Subcutaneous abdominal adipose tissue (tissue), 5 donors: ENCODE data around the gene CAPN9.
"Not testable (repeated sequence)": the region's sequence is repeated elsewhere in the genome, so short reads cannot be mapped to it uniquely, and the experiment has no call there.

Experiments
- H3K27ac ChIP-seq: one replicate; pipeline ENCODE4 v1.7.0; 2013; ENCODE audit warnings: low read depth, mild to moderate bottlenecking, inconsistent platforms, low read length, moderate library complexity
- H3K27me3 ChIP-seq, 5 donors: one replicate each; pipeline ENCODE4 v1.7.0; 2013; ENCODE audit warnings: low read length in 5 of 5, inconsistent platforms in 1 of 5; ENCODE audit not compliant: control insufficient read depth in 5 of 5, insufficient read depth in 4 of 5
- H3K36me3 ChIP-seq, 5 donors: one replicate each; pipeline ENCODE4 v1.7.0; 2013; ENCODE audit warnings: low read length in 5 of 5; ENCODE audit not compliant: control insufficient read depth in 5 of 5, insufficient read depth in 5 of 5
- H3K4me1 ChIP-seq, 5 donors: one replicate each; pipeline ENCODE4 v1.7.0; 2013; ENCODE audit warnings: low read length in 5 of 5, mild to moderate bottlenecking in 3 of 5, moderate library complexity in 1 of 5; ENCODE audit not compliant: control insufficient read depth in 5 of 5, insufficient read depth in 5 of 5
- H3K4me3 ChIP-seq, 5 donors: one replicate each; pipeline ENCODE4 v1.7.0; 2013; ENCODE audit warnings: low read length in 5 of 5, low read depth in 1 of 5
- H3K9ac ChIP-seq, 5 donors: one replicate each; pipeline ENCODE4 v1.7.0; 2013; ENCODE audit warnings: low read length in 5 of 5, mild to moderate bottlenecking in 4 of 5, moderate library complexity in 3 of 5
- H3K9me3 ChIP-seq, 5 donors: one replicate each; pipeline ENCODE4 v1.7.0; 2013; ENCODE audit warnings: low read length in 5 of 5; ENCODE audit not compliant: control insufficient read depth in 5 of 5
- donor health status: healthy.
- donor health status: healthy.
- donor health status: healthy.
- donor health status: healthy.
- donor health status: healthy.

Gene CAPN9

GRCh38 chr1:230747127-230747730 lies at the start of gene CAPN9:
CAPN9 (plus strand) TSS chr1:230747388; CDS start chr1:230747497, 109 bp downstream.
- H3K36me3 ChIP-seq: no peaks in the 10 kb centered on the region
- no peaks in the 10 kb centered on the region for H3K4me1 ChIP-seq
- H3K9me3 ChIP-seq: no peaks in the 10 kb centered on the region
- H3K9ac ChIP-seq: no peak within 1 kb of the TSS
- peaks cover 0 to 8% (median 4%) of the 10 kb centered on the region in 5 donors for H3K27me3 ChIP-seq
- no peak within 1 kb of the TSS for H3K27ac ChIP-seq
- no peak within 1 kb of the TSS for H3K4me3 ChIP-seq

- no peaks in the 10 kb centered on the region for H3K9me3 ChIP-seq
- no peak overlapping the region for H3K4me3 ChIP-seq
- peaks cover 0 to 3% (median 0%) of the 10 kb centered on the region in 5 donors for H3K4me1 ChIP-seq
- no peak overlapping the region for H3K27ac ChIP-seq
- H3K36me3 ChIP-seq: peaks cover 0 to 14% (median 13%) of the 10 kb centered on the region in 5 donors
- H3K9ac ChIP-seq: no peak overlapping the region
- H3K27me3 ChIP-seq: no peaks in the 10 kb centered on the region
Observed at GRCh38 chr1:230698130-230698529, 49.1 kb upstream of the CAPN9 start.

GRCh38 chr1:230698964-230699363 lies 48.2 kb upstream of the CAPN9 start:
- H3K36me3 ChIP-seq, H3K27ac ChIP-seq, H3K9ac ChIP-seq, H3K4me3 ChIP-seq, H3K27me3 ChIP-seq, H3K4me1 ChIP-seq, H3K9me3 ChIP-seq: not testable (repeated sequence)

GRCh38 chr1:230699716-230700115 lies 47.5 kb upstream of the CAPN9 start:
- Histone ChIP-seq H3K4me3 (no peak overlapping the region), H3K27ac (no peak overlapping the region), H3K27me3 (peaks cover 0 to 2% (median 0%) of the 10 kb centered on the region in 5 donors), H3K4me1 (peaks cover 0 to 3% (median 0%) of the 10 kb centered on the region in 5 donors), H3K9me3 (no peaks in the 10 kb centered on the region), H3K36me3 (no peaks in the 10 kb centered on the region), H3K9ac (no peak overlapping the region)

- no peaks in the 10 kb centered on the region for H3K9me3 ChIP-seq
- no peak overlapping the region for H3K9ac ChIP-seq
- H3K36me3 ChIP-seq: no peaks in the 10 kb centered on the region
- no peak overlapping the region for H3K27ac ChIP-seq
- peaks cover 0 to 2% (median 0%) of the 10 kb centered on the region in 5 donors for H3K27me3 ChIP-seq
- no peak overlapping the region for H3K4me3 ChIP-seq
- H3K4me1 ChIP-seq: peaks cover 0 to 3% (median 0%) of the 10 kb centered on the region in 5 donors
Observed at GRCh38 chr1:230700132-230700531, 47.1 kb upstream of the CAPN9 start.

GRCh38 chr1:230701434-230701833 lies 45.8 kb upstream of the CAPN9 start:
- H3K4me1 ChIP-seq: peaks cover 0 to 3% (median 0%) of the 10 kb centered on the region in 5 donors
- no peaks in the 10 kb centered on the region for H3K36me3 ChIP-seq
- H3K9ac ChIP-seq: no peak overlapping the region
- peaks cover 0 to 2% (median 0%) of the 10 kb centered on the region in 5 donors for H3K27me3 ChIP-seq
- H3K9me3 ChIP-seq: no peaks in the 10 kb centered on the region
- no peak overlapping the region for H3K4me3 ChIP-seq
- no peak overlapping the region for H3K27ac ChIP-seq

GRCh38 chr1:230701895-230702768 lies 45.1 kb upstream of the CAPN9 start:
- H3K9me3 ChIP-seq: no peaks in the 10 kb centered on the region
- no peaks in the 10 kb centered on the region for H3K36me3 ChIP-seq
- no peak overlapping the region for H3K27ac ChIP-seq

GRCh38 chr1:230702934-230703678 lies 44.1 kb upstream of the CAPN9 start:
- Histone ChIP-seq H3K9ac (no peak overlapping the region), H3K27ac (no peak overlapping the region), H3K4me3 (no peak overlapping the region), H3K9me3 (no peaks in the 10 kb centered on the region), H3K4me1 (peaks cover 0 to 12% (median 7%) of the 10 kb centered on the region in 5 donors), H3K36me3 (no peaks in the 10 kb centered on the region), H3K27me3 (peaks cover 0 to 6% (median 0%) of the 10 kb centered on the region in 5 donors)

More at GRCh38 chr1:230701895-230702768, 45.1 kb upstream of the CAPN9 start:
- Histone ChIP-seq H3K4me3 (no peak overlapping the region), H3K27me3 (peaks cover 0 to 6% (median 0%) of the 10 kb centered on the region in 5 donors), H3K9ac (no peak overlapping the region), H3K4me1 (peaks cover 0 to 5% (median under 1%) of the 10 kb centered on the region in 5 donors)

GRCh38 chr1:230703679-230704385 lies 43.4 kb upstream of the CAPN9 start:
- Histone ChIP-seq H3K36me3 (no peaks in the 10 kb centered on the region), H3K9ac (no peak overlapping the region), H3K9me3 (no peaks in the 10 kb centered on the region), H3K27me3 (peaks cover 0 to 6% (median 0%) of the 10 kb centered on the region in 5 donors), H3K27ac (no peak overlapping the region), H3K4me3 (no peak overlapping the region), H3K4me1 (peaks cover 0 to 19% (median 13%) of the 10 kb centered on the region in 5 donors)
